ENCODE data around the gene THAP10. TPM values are rescaled to one million over a fixed set of nuclear protein-coding genes. Genes with fewer than 3 reads are reported as not detected.
"Not testable (repeated sequence)": the region's sequence is repeated elsewhere in the genome, so short reads cannot be mapped to it uniquely, and the experiment has no call there.

The THAP10 gene
- total RNA-seq, 4 donors from 2014 or later: 3.9 to 5.4 (median 4.9) TPM

DNA sequence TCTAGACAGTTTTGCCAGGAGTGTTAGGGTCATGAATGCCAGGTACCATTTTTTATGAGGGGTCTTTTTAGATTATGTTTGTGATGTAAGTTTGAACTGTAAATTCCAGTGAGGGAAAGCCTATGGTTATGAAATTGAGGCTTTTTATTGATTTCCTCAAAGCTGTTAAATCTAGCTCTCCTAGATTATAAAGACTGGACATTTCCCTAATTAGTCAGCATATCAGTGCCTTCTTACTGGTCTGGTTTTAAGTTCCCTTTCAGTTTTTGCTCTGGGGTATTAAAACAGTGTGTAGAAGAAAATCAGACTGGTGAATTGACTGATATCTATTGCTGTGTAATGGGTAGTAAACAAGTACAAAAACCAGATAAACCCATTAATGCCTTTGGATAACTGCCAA is 39.6 kb upstream of the THAP10 start:
- Histone ChIP-seq H3K4me3 (replicated peaks in 1 of 3) (no peak overlapping the region), H3K9me3 (no peaks in the 10 kb centered on the region), H3K27ac (no peak overlapping the region), H3K36me3 (no peaks in the 10 kb centered on the region), H3K27me3 (no peaks in the 10 kb centered on the region), H3K4me1 (peaks cover 0 to 7% of the 10 kb centered on the region in 2 donors)
- no peak for DNase-seq
- intact Hi-C loops (cut with DNase I): no loop called here
- TF ChIP-seq, protein P1, sequence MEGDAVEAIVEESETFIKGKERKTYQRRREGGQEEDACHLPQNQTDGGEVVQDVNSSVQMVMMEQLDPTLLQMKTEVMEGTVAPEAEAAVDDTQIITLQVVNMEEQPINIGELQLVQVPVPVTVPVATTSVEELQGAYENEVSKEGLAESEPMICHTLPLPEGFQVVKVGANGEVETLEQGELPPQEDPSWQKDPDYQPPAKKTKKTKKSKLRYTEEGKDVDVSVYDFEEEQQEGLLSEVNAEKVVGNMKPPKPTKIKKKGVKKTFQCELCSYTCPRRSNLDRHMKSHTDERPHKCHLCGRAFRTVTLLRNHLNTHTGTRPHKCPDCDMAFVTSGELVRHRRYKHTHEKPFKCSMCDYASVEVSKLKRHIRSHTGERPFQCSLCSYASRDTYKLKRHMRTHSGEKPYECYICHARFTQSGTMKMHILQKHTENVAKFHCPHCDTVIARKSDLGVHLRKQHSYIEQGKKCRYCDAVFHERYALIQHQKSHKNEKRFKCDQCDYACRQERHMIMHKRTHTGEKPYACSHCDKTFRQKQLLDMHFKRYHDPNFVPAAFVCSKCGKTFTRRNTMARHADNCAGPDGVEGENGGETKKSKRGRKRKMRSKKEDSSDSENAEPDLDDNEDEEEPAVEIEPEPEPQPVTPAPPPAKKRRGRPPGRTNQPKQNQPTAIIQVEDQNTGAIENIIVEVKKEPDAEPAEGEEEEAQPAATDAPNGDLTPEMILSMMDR (IDR thresholded peaks at IDR 0.05): no peak
- TF ChIP-seq POLR2A (IDR thresholded peaks at IDR 0.05): no peak

- H3K4me1 ChIP-seq; H3K27ac ChIP-seq; H3K27me3 ChIP-seq; DNase-seq; H3K4me3 ChIP-seq (replicated peaks in 1 of 3); H3K36me3 ChIP-seq; intact Hi-C loops (cut with DNase I); H3K9me3 ChIP-seq: not testable (repeated sequence)
- WGBS, 2 donors: 83 to 92% methylated on average over 1 of the region's 1 CpG
Observed at GRCh38 chr15:70926914-70927313, 34.7 kb upstream of the THAP10 start.

DNA sequence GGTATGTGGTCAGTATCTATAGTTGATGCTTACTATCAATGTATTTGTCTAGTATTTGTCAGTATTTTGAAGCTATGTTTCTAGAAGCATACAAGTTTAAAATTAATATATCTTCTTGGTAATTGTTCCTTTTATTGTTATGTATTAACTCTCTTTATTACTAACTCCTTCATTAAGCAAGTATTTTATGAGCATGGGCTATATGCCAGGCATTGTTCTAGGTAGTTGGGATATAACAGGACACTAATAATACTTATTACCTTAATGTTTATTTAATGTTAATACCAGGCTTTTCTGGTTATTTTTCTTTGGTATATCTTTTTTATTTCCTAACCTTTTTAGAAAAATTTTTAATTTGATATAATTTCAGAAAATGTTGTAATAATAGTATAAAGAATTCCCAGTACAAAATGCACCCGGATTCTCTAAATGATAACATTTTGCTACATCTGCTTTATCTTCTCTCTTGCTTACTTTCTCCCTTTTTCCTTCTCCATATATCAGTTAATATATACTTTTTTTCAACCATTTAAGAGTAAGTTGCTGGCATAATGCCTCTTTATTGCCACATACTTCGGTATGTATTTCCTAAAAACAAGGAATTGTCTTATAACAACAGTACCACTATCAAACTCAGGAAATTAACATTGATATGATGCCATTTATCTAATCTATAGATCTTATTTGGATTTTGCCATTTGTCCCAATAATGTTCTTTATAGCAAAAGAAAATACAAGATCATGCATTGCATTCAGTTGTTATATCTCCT is 31.3 kb upstream of the THAP10 start:
- H3K4me3 ChIP-seq (replicated peaks in 1 of 3): no peak overlapping the region
- no peaks in the 10 kb centered on the region for H3K4me1 ChIP-seq
- H3K9me3 ChIP-seq: no peaks in the 10 kb centered on the region
- no peaks in the 10 kb centered on the region for H3K36me3 ChIP-seq
- DNase-seq: no peak
- H3K27me3 ChIP-seq: no peaks in the 10 kb centered on the region
- H3K27ac ChIP-seq: no peak overlapping the region
- WGBS, 2 donors: 93% methylated on average over 2 of the region's 2 CpGs
- TF ChIP-seq, protein P1 (IDR thresholded peaks at IDR 0.05): no peak
- no peak for TF ChIP-seq POLR2A (IDR thresholded peaks at IDR 0.05)
- intact Hi-C loops (cut with DNase I): no loop called here

GRCh38 chr15:70922119-70922518 is 29.9 kb upstream of the THAP10 start:
- Histone ChIP-seq H3K36me3 (no peaks in the 10 kb centered on the region), H3K4me3 (replicated peaks in 1 of 3) (no peak overlapping the region), H3K9me3 (no peaks in the 10 kb centered on the region), H3K4me1 (no peaks in the 10 kb centered on the region), H3K27me3 (no peaks in the 10 kb centered on the region), H3K27ac (no peak overlapping the region)
- intact Hi-C loops (cut with DNase I): no loop called here
- TF ChIP-seq POLR2A (IDR thresholded peaks at IDR 0.05): no peak
- TF ChIP-seq, protein P1 (IDR thresholded peaks at IDR 0.05): no peak
- DNase-seq: no peak
- WGBS, 2 donors: 97 to 99% methylated on average over 2 of the region's 2 CpGs

DNA sequence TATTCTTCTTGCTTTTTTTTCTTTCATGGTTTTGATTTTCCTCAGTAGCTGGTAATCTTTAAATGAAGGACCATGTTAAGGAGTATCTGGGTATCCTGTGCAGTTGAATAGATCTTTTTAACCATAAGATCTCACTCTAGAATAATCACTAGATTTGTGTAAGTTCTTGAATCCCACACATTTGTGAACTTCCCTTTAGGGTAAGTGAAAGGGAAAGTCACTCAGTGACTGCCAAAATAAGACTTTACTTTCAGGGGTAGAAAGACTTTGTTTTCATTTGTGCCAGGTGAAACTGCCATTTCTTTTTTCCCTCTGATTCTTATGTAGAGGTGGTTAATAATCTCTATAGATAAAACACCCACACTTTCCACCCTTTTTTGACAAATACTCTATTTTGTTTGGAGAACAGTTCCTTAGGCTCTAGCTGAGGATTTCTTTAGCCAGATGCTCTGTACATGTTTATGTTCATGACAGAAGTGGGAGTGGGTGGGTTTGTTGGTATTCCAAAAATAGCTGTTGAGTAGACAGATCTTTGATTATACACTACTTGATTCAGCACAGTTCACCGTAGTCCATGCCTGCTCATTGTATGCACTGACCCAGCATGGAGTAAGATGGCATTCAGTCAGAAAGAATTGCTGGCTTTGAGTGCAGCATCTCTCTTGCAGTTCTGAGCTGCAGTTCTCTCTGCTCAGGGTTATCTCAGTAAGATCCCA is 28.9 kb upstream of the THAP10 start:
- intact Hi-C loops (cut with DNase I): no loop called here
- Histone ChIP-seq H3K27ac (no peak overlapping the region), H3K4me1 (no peaks in the 10 kb centered on the region), H3K27me3 (no peaks in the 10 kb centered on the region), H3K4me3 (replicated peaks in 1 of 3) (no peak overlapping the region), H3K36me3 (no peaks in the 10 kb centered on the region), H3K9me3 (no peaks in the 10 kb centered on the region)
- DNase-seq: no peak
- TF ChIP-seq, protein P1 (IDR thresholded peaks at IDR 0.05): no peak
- TF ChIP-seq POLR2A (IDR thresholded peaks at IDR 0.05): no peak
- WGBS, 2 donors: 46 to 57% methylated on average over 1 of the region's 1 CpG

All from thyroid gland (tissue), 4 donors.